Measurements from ENCODE around the gene TMEM106C.
"Not testable (repeated sequence)": the region's sequence is repeated elsewhere in the genome, so short reads cannot be mapped to it uniquely, and the experiment has no call there.

Gene TMEM106C

DNA sequence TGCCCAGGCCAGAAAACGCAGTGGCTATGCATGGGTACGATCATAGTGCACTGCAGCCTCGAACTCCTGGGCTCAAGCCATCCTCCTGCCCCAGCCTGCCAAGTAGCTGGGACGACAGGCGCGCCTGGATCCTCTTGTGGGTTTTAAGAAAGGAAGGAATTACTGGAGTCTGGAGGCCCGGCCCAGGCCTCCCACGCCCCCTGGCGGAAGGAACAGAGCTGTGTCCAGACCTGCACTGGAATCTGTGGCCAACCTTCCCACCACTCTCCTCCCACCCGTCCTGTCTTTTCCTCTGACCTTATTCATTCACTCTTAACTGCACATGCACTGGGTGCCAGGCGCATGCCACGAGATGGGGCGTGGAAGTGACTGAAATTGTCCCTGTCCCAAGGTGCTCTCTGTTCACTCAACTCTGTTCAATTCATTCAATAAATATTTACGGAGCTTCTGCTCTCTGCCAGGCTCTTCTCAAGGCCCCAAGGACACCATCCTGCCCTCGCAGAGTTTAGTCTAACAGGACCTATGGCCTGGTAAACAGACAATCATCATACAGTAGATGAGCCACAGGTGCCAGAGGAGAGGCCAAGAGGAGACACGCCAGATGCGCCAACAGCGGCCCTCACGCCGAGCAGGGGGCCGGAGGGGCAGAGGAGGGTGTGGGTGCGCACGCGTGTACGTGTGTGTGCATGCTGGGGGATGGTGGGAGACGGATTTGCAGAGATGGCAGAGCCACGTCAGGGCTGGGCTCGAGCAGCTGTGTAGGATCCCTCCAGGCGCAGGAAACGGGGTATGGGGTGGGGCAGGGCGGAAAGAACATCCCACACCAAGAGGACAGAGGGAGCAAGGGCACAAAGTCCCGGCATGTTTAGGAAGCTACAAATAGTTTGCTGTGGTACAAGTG lies 13.7 kb upstream of the TMEM106C start:
- DNase-seq (ENCODE audit: low read depth, low spot score): no peak

DNA sequence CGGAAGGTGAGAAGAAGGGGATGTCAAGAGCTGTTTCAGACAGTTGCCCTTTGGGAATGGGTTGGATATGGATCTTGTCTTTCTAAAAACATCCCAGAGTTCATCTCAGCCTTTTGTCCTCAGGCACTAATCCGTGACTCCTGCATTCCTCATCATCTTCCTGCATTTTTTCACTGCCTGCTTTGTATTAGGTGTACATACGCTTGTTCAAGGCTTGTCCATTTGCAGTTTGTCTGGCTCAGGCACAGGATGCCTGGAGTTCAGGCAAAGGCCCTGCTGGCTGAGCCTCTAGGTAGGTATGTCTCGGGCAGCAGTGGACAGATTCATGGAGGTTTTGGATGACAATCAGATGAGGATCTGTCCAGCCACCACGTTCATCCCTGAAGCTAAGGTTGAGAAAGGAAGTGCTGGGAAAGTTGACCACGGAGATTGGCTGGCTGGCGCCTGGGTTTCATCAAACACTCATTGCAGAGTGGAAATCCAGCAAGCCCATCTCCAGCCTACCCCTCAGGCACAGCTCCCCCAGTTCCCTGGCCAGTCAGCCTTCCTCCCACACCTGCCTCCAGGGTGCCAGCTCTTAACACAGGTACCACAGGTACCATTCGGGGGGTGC lies 12.4 kb upstream of the TMEM106C start:
- DNase-seq (ENCODE audit: low read depth, low spot score): no peak

DNA sequence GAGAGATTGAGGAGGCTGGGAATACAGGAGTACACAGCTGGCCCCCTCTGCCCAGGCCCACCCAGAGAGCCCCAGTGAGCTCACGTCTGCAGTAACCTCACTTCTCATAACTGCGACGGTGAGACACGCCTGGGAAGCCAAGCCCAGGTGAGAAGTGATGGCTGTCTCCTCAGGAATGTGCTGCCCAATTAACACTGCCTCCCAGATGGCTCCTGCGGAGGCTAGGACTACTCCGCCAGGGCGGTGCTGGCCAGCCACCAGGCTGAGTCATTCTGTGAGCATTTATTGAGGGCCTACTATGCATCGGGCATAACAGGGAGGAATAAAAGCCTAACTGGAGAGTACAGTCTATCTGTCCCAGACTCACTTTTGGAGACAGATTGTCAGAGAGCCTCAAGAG lies 9.3 kb upstream of the TMEM106C start:
- no peak for DNase-seq (ENCODE audit: low read depth, low spot score)

DNA sequence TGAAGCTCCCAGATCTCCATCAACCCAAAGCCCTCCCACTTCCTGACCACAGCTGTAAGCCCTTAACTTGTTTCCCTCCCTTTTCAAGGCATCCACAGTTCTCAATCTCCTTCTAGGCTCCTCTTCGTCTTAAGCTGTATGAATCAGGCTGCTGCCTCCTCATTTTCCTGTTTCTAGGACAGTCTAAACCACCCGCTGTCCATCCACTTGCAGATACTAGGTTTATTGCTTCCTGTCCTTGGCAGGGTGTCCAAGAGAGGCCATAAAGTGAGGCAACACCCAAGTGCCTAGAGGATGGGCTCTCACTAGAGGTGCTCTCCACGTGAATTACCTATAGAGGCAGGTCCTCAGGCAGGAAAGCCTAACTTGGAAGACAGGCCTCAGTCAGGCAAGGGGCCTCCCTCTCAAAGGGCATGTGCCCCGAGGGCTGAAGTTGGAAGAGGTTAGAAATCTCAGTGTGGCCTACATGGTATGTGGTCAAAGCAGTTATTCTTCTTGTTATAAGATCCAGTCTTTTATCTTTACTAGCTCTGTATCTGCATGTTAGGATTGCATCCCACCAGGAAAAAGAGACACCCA lies 8.8 kb upstream of the TMEM106C start:
- no peak for DNase-seq (ENCODE audit: low read depth, low spot score)

DNA sequence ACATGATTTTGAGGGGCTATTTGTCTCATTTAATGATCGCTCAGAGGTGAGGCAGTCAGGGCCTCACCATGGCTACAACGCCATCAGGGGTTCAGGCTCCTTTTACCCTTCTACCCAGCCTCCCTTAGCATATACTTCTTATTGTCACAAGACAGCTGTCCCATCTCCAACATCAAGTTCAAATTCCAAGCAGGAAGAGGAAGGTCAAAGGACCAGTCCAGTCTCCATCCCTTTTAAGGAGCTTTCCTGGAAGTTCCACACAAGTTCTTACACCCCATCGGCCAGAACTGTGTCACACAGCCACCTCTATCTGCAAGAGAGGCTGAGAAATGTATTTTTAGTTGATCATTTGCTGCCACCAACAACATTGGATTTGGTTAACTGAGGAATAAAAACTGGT lies 8.3 kb upstream of the TMEM106C start:
- no peak for DNase-seq (ENCODE audit: low read depth, low spot score)

DNA sequence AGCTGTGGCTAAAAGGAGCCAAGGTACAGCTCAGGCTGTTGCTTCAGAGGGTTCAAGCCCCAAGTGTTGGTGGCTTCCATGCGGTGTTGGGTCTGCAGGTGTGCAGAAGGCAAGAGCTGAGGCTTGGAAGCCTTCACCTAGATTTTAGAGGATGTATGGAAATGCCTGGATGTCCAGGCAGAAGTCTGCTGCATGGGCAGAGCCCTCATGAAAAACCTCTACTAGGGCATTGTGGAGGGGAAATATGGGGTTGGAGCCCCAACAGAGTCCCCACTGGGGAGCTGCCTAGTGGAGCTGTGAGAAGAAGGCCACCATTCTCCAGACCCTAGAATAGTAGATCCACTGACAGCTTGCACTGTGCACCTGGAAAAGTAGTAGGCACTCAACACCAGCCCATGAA lies 5.7 kb upstream of the TMEM106C start:
- not testable (repeated sequence) for DNase-seq (ENCODE audit: low read depth, low spot score)

DNA sequence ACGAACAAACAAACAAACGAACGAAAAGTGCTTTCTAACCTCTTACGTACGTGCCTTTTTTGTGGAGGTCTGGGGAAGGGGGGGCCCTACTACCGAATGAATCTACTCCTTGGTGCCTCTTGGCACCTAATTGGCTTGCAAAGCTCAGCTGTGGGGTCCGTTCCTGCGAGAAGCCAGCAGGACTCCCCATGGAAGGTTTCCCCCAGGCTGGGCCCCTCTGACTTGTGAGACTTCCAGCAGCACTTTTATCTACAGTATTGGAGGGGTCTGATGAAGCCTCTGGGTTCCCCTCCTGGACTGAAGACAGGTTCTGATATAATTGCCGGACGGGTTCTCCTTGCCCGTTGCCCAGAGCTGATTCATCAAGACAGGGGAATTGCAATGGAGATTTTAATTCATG lies 1.2 kb upstream of the TMEM106C start:
- DNase-seq (ENCODE audit: low read depth, low spot score): no peak

DNA sequence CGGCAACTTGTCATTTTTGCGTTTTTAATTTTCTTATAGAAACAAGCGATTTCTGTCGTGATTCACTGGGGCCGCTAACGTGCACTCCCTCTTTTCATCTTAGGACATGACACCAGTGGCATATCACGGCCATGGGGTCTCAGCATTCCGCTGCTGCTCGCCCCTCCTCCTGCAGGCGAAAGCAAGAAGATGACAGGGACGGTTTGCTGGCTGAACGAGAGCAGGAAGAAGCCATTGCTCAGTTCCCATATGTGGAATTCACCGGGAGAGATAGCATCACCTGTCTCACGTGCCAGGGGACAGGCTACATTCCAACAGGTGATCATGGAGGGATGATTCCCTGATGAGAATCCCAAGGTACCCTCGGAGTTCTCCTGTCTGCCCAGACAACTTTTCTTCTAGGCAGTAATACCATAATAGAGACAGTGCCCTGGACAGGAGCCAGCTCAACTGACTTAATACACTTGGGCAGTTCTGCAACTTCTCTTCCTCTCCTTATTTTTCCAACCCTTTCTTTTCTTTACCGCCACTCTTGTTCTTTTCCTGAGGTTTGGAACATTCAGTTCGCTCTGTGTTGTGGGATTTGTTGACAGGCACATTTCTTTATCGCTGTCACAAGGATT lies 821 bp downstream of the TMEM106C start:
- no peak for DNase-seq (ENCODE audit: low read depth, low spot score)

DNA sequence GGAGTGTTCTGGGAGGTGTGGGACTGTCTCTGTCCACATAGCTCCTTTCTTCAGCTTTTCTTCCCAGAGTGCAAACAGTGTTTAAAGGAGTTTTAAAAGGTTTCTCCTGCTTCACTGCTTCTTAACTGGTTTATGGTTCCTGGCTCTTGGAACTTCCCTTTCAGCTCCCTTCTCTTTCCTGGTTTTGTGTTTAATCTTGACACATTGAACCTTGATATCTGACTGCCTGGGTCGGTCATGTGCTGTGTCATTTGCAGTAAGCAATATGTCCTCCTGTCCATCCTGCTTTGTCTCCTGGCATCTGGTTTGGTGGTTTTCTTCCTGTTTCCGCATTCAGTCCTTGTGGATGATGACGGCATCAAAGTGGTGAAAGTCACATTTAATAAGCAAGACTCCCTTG lies 2.2 kb downstream of the TMEM106C start:
- no peak for DNase-seq (ENCODE audit: low read depth, low spot score)

DNA sequence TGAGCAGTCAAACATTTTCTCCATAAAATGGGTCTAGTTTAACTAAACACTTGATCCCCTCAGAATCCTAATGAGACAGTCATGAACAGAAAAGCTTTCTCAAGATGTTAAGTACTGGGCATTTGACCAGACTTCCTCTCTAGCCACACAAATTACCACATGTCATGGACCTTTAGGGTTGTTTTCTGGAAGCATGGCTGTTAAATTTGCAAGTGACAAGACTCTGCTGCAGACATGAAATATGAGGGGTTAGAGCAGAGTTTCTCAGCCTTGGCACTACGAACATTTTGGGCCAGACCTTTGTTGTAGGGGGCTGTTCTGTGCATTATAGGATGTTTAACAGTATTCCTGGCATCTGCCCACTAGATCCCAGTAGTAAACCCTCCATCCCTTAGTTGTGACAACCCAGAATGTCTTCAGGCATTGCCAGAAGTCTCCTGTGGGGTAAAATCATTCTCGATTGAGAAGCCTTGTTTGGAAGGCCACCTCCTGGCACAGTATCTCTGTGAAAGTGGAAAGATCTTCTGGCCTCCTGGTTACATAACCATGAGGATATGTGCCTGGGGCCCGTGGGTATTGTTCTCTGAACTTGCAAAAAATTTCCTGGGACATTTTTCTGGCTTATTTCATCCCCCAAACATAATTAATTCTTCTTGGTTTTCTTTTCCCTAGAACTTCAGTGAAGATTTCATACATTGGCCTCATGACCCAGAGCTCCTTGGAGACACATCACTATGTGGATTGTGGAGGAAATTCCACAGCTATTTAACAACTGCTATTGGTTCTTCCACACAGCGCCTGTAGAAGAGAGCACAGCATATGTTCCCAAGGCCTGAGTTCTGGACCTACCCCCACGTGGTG lies 4.3 kb downstream of the TMEM106C start:
- no peak for DNase-seq (ENCODE audit: low read depth, low spot score)

DNA sequence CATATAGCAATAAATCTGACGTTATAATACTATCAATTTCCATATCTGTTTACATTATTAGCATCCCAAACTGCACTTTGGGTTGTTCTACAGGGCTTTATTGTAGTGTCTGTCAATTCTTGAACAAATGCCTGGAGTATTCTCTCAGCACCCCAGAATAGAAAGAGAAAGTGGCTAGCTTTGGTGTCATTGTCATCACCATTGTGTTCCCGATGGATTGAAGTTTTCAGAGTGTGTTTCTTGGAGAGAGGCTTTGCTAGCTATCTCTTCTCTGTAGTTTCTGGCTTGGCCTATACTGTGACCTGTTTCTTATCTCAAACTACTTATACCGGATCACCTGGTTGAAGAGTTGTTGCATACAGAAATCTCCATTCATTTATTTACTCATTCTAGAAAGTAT lies 6.4 kb downstream of the TMEM106C start:
- no peak for DNase-seq (ENCODE audit: low read depth, low spot score)

DNA sequence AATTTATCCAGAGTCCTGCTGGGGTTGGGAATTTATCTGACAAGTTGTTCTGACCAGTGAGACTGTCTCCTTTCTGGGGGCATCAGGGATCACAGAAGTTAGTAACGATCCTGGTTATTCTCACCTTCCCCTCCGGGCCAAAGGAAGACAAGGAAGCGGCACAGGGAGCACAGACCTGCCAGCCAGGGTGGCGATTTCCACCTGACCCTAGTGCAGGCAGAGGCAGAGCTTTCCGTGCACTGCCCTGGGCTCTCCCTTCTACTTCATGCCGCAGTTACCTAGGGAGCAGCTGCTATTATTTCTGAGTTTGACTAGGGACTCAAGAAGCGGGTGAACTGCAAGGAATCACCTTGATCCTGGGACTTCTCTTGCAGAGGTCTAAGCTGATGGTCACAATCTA lies 7.4 kb downstream of the TMEM106C start:
- DNase-seq (ENCODE audit: low read depth, low spot score): no peak

DNA sequence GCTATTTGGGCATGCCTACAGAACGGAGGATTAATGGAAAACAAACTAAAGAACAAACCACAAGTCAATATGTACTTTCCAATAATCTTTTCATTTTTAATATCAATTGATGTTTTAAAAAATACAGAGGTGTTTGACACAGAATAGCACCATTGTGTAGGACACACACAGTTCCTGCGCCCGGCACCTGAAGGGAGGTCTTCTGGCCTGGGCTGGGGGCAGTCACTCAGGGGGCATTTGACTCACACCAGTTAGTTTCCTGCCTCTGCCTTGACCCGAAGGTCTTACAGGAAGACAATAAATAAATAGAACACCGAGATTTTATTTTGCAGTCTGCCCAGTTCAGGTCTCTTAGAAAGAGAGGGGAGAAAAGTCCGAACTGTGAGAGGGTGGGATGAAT lies 9.5 kb downstream of the TMEM106C start:
- DNase-seq (ENCODE audit: low read depth, low spot score): no peak

DNA sequence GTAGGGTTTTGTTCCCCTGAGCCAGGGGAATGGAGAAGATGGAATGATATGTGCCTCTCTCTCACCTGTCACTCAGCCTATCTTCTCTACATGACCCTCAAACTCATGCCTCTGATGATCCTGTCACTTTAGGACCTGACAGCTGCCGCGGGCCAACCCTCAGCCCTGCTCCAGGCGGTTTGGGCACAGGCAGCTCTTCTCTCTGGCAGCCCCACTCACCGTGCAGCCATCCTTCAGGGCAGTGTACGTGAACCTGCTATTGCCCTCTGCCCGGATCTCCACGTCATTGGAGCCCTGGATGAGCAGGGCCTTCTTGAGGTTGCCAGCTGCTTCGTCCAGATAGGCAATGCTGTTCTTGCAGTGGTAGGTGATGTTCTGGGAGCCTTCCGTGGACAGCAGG lies 10.5 kb downstream of the TMEM106C start:
- DNase-seq (ENCODE audit: low read depth, low spot score): no peak

DNA sequence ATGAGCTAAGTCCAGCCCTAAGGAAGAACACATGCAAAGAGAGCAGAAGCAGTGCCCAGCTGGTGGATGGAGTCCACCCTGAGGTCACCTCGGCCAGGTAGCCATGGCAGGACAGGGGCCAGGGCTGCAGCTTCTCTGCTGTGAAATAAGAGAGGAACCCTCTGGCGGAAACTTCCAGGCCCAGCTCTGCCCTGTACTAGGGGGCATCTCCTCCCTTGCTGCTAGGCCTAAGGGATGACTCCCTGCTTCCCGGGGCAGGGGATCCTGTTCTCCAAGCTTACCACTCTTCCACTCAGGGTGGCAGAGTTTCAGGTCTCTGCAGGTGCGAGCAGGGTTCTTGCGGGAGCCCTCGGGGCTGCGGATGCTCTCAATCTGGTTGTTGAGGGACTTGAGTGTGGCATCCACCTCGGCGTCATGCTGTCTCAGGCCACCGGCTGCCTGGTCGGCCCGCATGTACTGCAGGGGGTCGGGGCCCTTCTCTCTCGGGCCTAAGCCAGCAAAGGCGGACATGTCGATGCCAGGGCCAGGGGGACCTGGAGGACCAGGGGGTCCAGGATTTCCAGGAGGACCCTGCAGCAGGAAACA lies 11.7 kb downstream of the TMEM106C start:
- DNase-seq (ENCODE audit: low read depth, low spot score): no peak

DNA sequence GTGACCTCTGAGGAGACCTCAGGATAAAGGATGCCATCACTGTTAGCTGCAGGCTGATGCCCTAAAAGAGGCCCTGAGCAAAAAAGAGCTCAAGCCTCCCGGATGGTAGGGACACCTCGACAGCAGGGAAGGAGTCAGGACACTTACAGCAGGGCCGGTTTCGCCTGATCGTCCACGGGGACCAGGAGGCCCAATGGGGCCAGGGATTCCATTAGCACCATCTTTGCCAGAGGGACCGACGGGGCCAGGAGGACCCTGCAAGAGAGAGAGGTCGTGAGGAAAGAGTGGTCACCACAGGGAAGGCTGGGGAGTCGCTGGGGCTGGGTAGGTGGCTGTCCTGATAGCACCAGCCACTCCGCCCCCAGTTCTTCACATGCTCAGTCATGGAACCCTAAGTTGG lies 12.4 kb downstream of the TMEM106C start:
- no peak for DNase-seq (ENCODE audit: low read depth, low spot score)

DNA sequence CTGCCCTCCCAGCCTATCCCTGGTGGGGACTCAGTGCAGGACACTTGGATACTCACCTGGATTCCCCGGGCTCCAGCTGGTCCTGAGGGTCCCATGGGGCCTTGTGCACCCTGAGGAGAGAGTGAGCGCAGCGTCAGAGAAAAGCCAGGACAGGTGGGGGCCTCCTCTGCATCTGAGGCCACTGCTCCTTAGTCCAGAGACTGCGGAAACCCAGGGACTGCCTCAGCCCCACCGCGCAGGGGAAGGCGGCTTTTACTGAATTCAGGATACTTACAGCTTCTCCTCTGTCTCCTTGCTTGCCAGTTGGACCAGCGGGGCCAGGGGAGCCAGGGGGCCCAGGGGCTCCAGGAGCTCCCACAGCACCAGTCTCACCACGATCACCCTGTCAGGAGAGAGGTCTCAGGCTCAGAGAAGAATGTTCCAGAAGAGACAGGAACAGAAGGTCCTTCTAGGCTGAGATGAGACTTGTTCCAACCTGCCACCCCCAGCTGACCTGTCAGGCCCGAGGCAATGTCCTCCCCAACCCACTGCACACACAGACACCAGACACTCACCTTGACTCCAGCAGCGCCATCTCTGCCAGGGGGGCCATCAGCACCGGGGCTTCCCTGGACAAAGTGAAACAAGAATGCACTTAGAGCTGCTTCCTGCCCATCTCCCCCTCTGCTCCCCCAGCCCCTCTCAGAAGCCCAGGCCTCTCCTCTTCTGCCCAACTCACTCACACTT lies 13.8 kb downstream of the TMEM106C start:
- DNase-seq (ENCODE audit: low read depth, low spot score): no peak

DNA sequence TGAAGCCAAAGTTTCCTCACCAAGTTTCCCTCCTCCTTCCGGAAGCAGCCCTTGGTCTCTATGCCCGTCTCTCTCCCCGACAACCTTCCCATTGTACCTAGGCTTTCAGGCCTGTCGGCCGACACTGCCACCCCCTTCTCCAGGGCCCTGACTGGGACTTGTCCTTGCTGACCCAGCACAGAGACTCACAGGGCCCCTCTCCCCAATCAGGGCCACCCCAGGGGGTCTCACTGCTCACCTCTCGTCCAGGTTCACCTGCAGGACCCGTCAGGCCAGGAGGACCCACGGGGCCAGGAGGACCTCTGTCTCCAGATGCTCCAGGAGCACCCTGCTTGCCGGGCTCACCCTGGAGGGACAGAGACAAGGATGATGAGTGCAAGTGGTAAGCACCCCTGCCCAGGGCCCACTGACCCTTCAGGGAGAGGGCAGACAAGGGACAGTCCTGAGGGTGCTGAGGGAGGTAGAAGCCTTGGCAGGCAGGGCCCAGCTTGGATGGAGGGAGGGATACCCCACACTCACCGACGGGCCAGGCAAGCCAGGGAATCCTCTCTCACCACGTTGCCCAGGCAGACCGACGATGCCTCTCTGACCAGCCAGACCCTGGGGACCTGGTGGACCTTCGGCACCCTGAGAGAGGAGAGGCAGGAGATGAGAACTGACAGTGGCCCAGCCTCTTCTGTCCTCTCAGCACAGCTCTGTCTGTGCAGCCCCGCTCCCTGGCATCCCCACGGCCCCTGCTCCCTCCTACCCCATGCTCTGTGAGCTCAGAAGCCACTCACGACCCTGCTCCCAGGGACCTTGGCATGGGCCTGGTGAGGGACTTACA lies 14.6 kb downstream of the TMEM106C start:
- DNase-seq (ENCODE audit: low read depth, low spot score): no peak

DNA sequence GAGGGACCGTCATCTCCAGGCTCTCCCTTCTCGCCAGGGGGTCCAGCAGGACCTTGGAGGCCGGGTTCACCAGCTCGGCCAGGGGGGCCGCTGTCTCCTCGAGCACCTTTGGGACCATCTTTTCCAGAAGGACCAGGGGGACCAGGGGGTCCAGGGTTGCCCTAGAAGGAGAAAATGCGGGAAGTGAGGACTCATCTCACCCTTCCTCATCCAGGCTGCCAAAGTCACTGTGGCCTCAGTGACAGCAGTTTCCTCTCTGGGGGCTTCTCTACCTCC lies 15.1 kb downstream of the TMEM106C start:
- DNase-seq (ENCODE audit: low read depth, low spot score): no peak

DNA sequence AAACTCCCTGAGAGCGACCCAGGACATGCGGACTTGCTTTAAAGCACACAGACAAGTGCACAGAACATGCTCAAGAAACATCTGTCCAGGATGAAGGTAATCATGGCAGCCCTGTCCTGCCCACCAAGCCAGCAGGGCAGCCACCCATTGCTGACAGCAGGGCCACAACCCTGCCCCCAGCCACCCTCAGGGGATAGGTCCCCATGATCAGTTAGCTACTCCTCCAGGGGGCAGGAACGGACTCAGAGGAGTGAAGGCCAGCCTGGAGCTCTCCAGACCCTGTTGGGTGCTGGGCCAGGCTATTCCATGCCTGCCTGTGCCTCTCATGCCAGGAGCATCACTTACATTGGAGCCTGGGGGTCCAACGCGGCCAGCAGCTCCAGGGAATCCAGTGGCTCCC lies 15.8 kb downstream of the TMEM106C start:
- no peak for DNase-seq (ENCODE audit: low read depth, low spot score)

Data from brain pericyte (primary cell).